A673 (cell line): Measurements from ENCODE around the gene C3orf20. TPM values are rescaled to one million over a fixed set of nuclear protein-coding genes. Genes with fewer than 3 reads are reported as not detected.

ENCODE experiments used
- BruUV-seq: library from RNA; stranded (reverse); fragments of 400-500 nt; replicated peaks from 2 replicates; lab custom pipeline; 2021; lab: Mats Ljungman, UMichigan
- CTCF ChIA-PET: fragments of 300-600 bp; sonication (Branson Sonifier 250); formaldehyde crosslinking; loops from one replicate; lab custom pipeline; 2022; ENCODE audit warnings: antibody characterized with exemption; lab: Charles Lee
- POLR2A ChIA-PET: fragments of 300-600 bp; sonication (Branson Sonifier 250); formaldehyde crosslinking; loops from one replicate; lab custom pipeline; 2022; ENCODE audit warnings: antibody characterized with exemption; ENCODE audit not compliant: low non-redundant PET; lab: Charles Lee
- DNase-seq: peaks from one replicate; pipeline ENCODE4 v3.0.0-alpha.2; 2015; ENCODE audit warnings: low spot score
- H3K27ac ChIP-seq: fragments of 200-600 bp; sonication (generic); 2 replicates; pipeline ENCODE4 v1.5.1; 2016; ENCODE audit warnings: mixed run types, low read depth, mild to moderate bottlenecking, mixed read lengths, antibody characterized with exemption, low read length; ENCODE audit not compliant: poor library complexity, severe bottlenecking
- H3K27me3 ChIP-seq: fragments of 200-600 bp; sonication (generic); replicated peaks from 2 replicates; pipeline ENCODE4 v1.6.1; 2017; ENCODE audit warnings: mixed run types, low read depth, mild to moderate bottlenecking, mixed read lengths, antibody characterized with exemption, low read length; ENCODE audit not compliant: insufficient read depth, poor library complexity
- H3K36me3 ChIP-seq: fragments of 200-600 bp; sonication (generic); 2 replicates; pipeline ENCODE4 v1.6.1; 2016; ENCODE audit warnings: mixed run types, mild to moderate bottlenecking, mixed read lengths, antibody characterized with exemption, low read length; ENCODE audit not compliant: insufficient read depth, poor library complexity, severe bottlenecking
- H3K4me1 ChIP-seq: fragments of 200-600 bp; sonication (generic); 2 replicates; pipeline ENCODE4 v1.6.1; 2017; ENCODE audit warnings: mixed run types, mild to moderate bottlenecking, mixed read lengths, antibody characterized with exemption, low read length; ENCODE audit not compliant: insufficient read depth, poor library complexity, severe bottlenecking
- H3K4me3 ChIP-seq: fragments of 200-600 bp; sonication (generic); 2 replicates; pipeline ENCODE4 v1.5.1; 2016; ENCODE audit warnings: low read depth, mixed run types, mild to moderate bottlenecking, mixed read lengths, low read length; ENCODE audit not compliant: poor library complexity, severe bottlenecking
- H3K9me3 ChIP-seq: fragments of 200-600 bp; sonication (generic); 2 replicates; pipeline ENCODE4 v1.6.1; 2016; ENCODE audit warnings: mixed run types, low read depth, mild to moderate bottlenecking, mixed read lengths, antibody characterized with exemption, low read length; ENCODE audit not compliant: poor library complexity, severe bottlenecking
- CTCF ChIP-seq: fragments of 300-800, 200-600 bp; sonication (generic); conservative IDR thresholded peaks from 2 replicates; pipeline ENCODE4 v1.5.1; 2017; ENCODE audit warnings: low read depth, mild to moderate bottlenecking, antibody characterized with exemption, low read length, moderate library complexity, mixed read lengths
- EZH2 ChIP-seq: fragments of 200-600 bp; sonication (generic); IDR thresholded peaks from 2 replicates; pipeline ENCODE4 v1.6.1; 2017; ENCODE audit warnings: borderline replicate concordance, low read depth, mild to moderate bottlenecking, mixed read lengths, antibody characterized with exemption, low read length; ENCODE audit not compliant: poor library complexity, severe bottlenecking
- intact Hi-C: fragments of 100-400 bp; cut with micrococcal nuclease; formaldehyde crosslinking; loops from one replicate; pipeline ENCODE4 v1.10.0; 2022; ENCODE audit not compliant: unreplicated experiment
- total RNA-seq: library from RNA; stranded (reverse); gene quantifications from 2 replicates; pipeline ENCODE4 v1.2.3, GENCODE V29; 2021

C3orf20 gene
- total RNA-seq, 1 experiment from 2014 or later, result 0.17 TPM

- Histone ChIP-seq H3K27ac (no peak overlapping the region), H3K27me3 (no peaks in the 10 kb centered on the region), H3K9me3 (no peaks in the 10 kb centered on the region), H3K4me1 (no peaks in the 10 kb centered on the region), H3K4me3 (no peak overlapping the region), H3K36me3 (no peaks in the 10 kb centered on the region)
- BruUV-seq, result no TSS peak
- DNase-seq, result no peak
- POLR2A ChIA-PET, result no interaction called here
- intact Hi-C loops, result no loop called here
- no peak for TF ChIP-seq EZH2
- no peak for TF ChIP-seq CTCF
- CTCF ChIA-PET, result no interaction called here
Observed at GRCh38 chr3:14757153-14757700, 82.3 kb downstream of the C3orf20 start.

GRCh38 chr3:14758297-14758696 lies 83.4 kb downstream of the C3orf20 start:
- DNase-seq, result no peak
- Histone ChIP-seq H3K4me3 (no peak overlapping the region), H3K27ac (no peak overlapping the region), H3K9me3 (no peaks in the 10 kb centered on the region), H3K27me3 (no peaks in the 10 kb centered on the region), H3K36me3 (no peaks in the 10 kb centered on the region), H3K4me1 (no peaks in the 10 kb centered on the region)
- ChIA-PET POLR2A (no interaction called here), CTCF (no interaction called here)
- no peak for TF ChIP-seq CTCF
- no peak for TF ChIP-seq EZH2
- no TSS peak for BruUV-seq
- intact Hi-C loops, result no loop called here

GRCh38 chr3:14758959-14759358 lies 84.0 kb downstream of the C3orf20 start:
- H3K4me3 ChIP-seq, result no peak overlapping the region
- no peak for DNase-seq
- H3K4me1 ChIP-seq, result no peaks in the 10 kb centered on the region
- H3K27ac ChIP-seq, result no peak overlapping the region
- CTCF ChIA-PET, result no interaction called here
- H3K9me3 ChIP-seq, result no peaks in the 10 kb centered on the region
- POLR2A ChIA-PET, result no interaction called here
- no TSS peak for BruUV-seq
- no peak for TF ChIP-seq EZH2
- no peak for TF ChIP-seq CTCF
- H3K36me3 ChIP-seq, result no peaks in the 10 kb centered on the region
- no peaks in the 10 kb centered on the region for H3K27me3 ChIP-seq
- intact Hi-C loops, result no loop called here
